Stimulated activated CD4-positive, alpha-beta T cell treated with anti-CD3 and anti-CD28 coated beads, Interleukin-1b, Interleukin-23, amount 100 ng/mL, for 48 hours (primary cell): ENCODE measurements around the gene ALDH4A1.

ENCODE experiments used
- DNase-seq: peaks from one replicate; pipeline ENCODE4 v3.0.0-alpha.2; 2020

The ALDH4A1 gene

GRCh38 chr1:18922319-18922726 is 20.0 kb upstream of the ALDH4A1 start:
- DNase-seq = no peak

GRCh38 chr1:18921516-18922251 is 19.3 kb upstream of the ALDH4A1 start:
- DNase-seq = no peak

- DNase-seq = no peak
Measured at GRCh38 chr1:18920931-18921330, 18.6 kb upstream of the ALDH4A1 start.

GRCh38 chr1:18919956-18920355 is 17.6 kb upstream of the ALDH4A1 start:
- no peak for DNase-seq

- no peak for DNase-seq
Measured at GRCh38 chr1:18919197-18919905, 17.0 kb upstream of the ALDH4A1 start.

- no peak for DNase-seq
Measured at GRCh38 chr1:18918417-18918816, 16.1 kb upstream of the ALDH4A1 start.

- no peak for DNase-seq
Measured at GRCh38 chr1:18917071-18917799, 14.9 kb upstream of the ALDH4A1 start.

GRCh38 chr1:18915341-18915740 is 13.0 kb upstream of the ALDH4A1 start:
- no peak for DNase-seq

GRCh38 chr1:18913065-18913835 is 10.9 kb upstream of the ALDH4A1 start:
- peak; percentile 72 for DNase-seq

- no peak for DNase-seq
Measured at GRCh38 chr1:18912550-18912949, 10.2 kb upstream of the ALDH4A1 start.

GRCh38 chr1:18908911-18909771 is 6.8 kb upstream of the ALDH4A1 start:
- peak; percentile 42 for DNase-seq

GRCh38 chr1:18907917-18908845 is 5.8 kb upstream of the ALDH4A1 start:
- no peak for DNase-seq

GRCh38 chr1:18907021-18907916 is 4.9 kb upstream of the ALDH4A1 start:
- DNase-seq = peak; percentile 49

GRCh38 chr1:18903291-18903756 is 969 bp upstream of the ALDH4A1 start:
- DNase-seq = no peak

- DNase-seq = no peak
Measured at GRCh38 chr1:18901952-18902522, 318 bp downstream of the ALDH4A1 start.

- no peak for DNase-seq
Measured at GRCh38 chr1:18901147-18901951, 1.0 kb downstream of the ALDH4A1 start.

GRCh38 chr1:18900303-18900841 is 2.0 kb downstream of the ALDH4A1 start:
- DNase-seq = no peak
